GM10847 (cell line): ENCODE measurements around the gene GOT1.

ENCODE experiments used
- POLR2A ChIP-seq: IDR thresholded peaks from 2 replicates; pipeline ENCODE4 v1.6.1; 2011; ENCODE audit not compliant: insufficient read length; ENCODE audit errors: extremely low read depth

The GOT1 gene

GRCh38 chr10:99364125-99364524, 66.3 kb downstream of the GOT1 start:
- TF ChIP-seq POLR2A: no peak

- no peak for TF ChIP-seq POLR2A
These were observed 69.5 kb downstream of the GOT1 start for GRCh38 chr10:99360934-99361333.

DNA sequence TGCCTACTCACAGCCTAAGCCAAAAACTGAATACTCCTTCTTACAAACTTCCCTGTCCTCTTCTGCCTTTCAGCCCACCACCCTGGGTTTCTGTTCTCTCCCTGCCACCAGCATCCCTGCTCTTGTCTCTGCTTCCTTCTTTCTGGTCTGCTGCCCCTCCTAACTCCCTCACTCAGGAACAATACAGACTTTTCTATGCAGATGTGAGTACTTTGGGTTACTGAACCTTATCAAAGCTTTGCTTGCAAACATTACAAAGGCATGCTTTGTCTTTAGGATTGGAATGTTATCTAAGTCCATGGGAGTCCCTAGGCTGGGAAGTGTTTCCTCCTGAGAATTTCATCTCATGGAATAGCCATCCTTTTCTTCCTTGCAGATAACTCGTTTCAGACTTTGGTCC, 72.3 kb downstream of the GOT1 start:
- no peak for TF ChIP-seq POLR2A

GRCh38 chr10:99357691-99358090, 72.7 kb downstream of the GOT1 start:
- TF ChIP-seq POLR2A: no peak

- TF ChIP-seq POLR2A: no peak
These were observed 77.2 kb downstream of the GOT1 start for GRCh38 chr10:99353182-99353581.

GRCh38 chr10:99347672-99348071, 82.8 kb downstream of the GOT1 start:
- TF ChIP-seq POLR2A: no peak
